HepG2 (cell line): ENCODE results near the gene COX4I1. TPM values are rescaled to one million over a fixed set of nuclear protein-coding genes. Genes with fewer than 3 reads are reported as not detected.

Experiments used
- ATAC-seq: fragments of 200-7000 bp; cut with Tn5 transposase; 3 replicates; pipeline ENCODE4 v1.9.1; 2020; ENCODE audit warnings: mild to moderate bottlenecking, moderate library complexity
- BruUV-seq: library from RNA; stranded (reverse); fragments of 400-500 nt; replicated peaks from 2 replicates; lab custom pipeline; 2021; lab: Mats Ljungman, UMichigan
- CTCF ChIA-PET: fragments of 300-600 bp; formaldehyde crosslinking; extraction: SDS; loops from one replicate; lab custom pipeline; 2021; ENCODE audit warnings: low total read pairs, inconsistent platforms, low intra/inter-chr PET ratio; lab: Yijun Ruan, JAX
- POLR2A ChIA-PET: fragments of 350-600 bp; sonication (Branson Sonifier 250); formaldehyde crosslinking; loops from one replicate; lab custom pipeline; 2020; ENCODE audit warnings: antibody characterized with exemption, inconsistent platforms; lab: Yijun Ruan, JAX
- DNase-seq: peaks from one replicate; pipeline ENCODE4 v3.0.0-alpha.2; 2015; ENCODE audit warnings: low spot score
- FAIRE-seq: peaks from 3 replicates; lab custom pipeline; 2011; peaks lifted over from hg19 to GRCh38; lab: Jason Lieb, UNC
- H2AFZ ChIP-seq: one replicate; pipeline ENCODE4 v1.6.1; 2011; ENCODE audit warnings: low read length, inconsistent platforms
- H3K27ac ChIP-seq: fragments of 300-600 bp; 3 replicates; pipeline ENCODE4 v1.8.0; 2011; ENCODE audit warnings: mixed run types, mild to moderate bottlenecking, mixed read lengths, low read length, inconsistent platforms; ENCODE audit not compliant: insufficient read depth; ENCODE audit errors: extremely low read length
- H3K27me3 ChIP-seq, 2 experiments: fragments of 200-600 bp in 1 of 2; 2 replicates in 1 of 2; 3 replicates in 1 of 2; pipeline versions ENCODE4 v1.6.0 to v1.8.0; 2011; ENCODE audit warnings: low read length in 2 of 2, mild to moderate bottlenecking in 2 of 2, moderate library complexity in 2 of 2, inconsistent platforms in 1 of 2; ENCODE audit not compliant: insufficient read depth in 2 of 2, control insufficient read depth in 1 of 2
- H3K36me3 ChIP-seq, 2 experiments: fragments of 200-600 bp in 1 of 2; replicated peaks in 1 of 2; 2 replicates in 1 of 2; 3 replicates in 1 of 2; pipeline versions ENCODE4 v1.5.1 to v1.8.0; 2011; ENCODE audit warnings: low read length in 2 of 2, inconsistent platforms in 1 of 2; ENCODE audit not compliant: insufficient read depth in 2 of 2, control insufficient read depth in 1 of 2
- H3K4me1 ChIP-seq: 2 replicates; pipeline ENCODE4 v1.5.1; 2012; ENCODE audit warnings: low read length, inconsistent platforms; ENCODE audit not compliant: insufficient read depth
- H3K4me2 ChIP-seq: 2 replicates; pipeline ENCODE4 v1.6.0; 2011; ENCODE audit warnings: low read depth, low read length, inconsistent platforms
- H3K4me3 ChIP-seq, 3 experiments: fragments of 200-600 bp in 1 of 3; sonication (generic), shearing (Covaris generic) in 1 of 3; replicated peaks in 1 of 3; 2 replicates each; pipeline ENCODE4 v1.5.1; 2011 to 2016; ENCODE audit warnings: low read length in 3 of 3, inconsistent platforms in 2 of 3, low read depth in 2 of 3, mild to moderate bottlenecking in 2 of 3, control low read depth in 1 of 3, mixed read lengths in 1 of 3; ENCODE audit not compliant: insufficient read depth in 1 of 3
- H3K79me2 ChIP-seq: one replicate; pipeline ENCODE4 v1.6.1; 2011; ENCODE audit warnings: low read length, inconsistent platforms; ENCODE audit not compliant: insufficient read depth
- H3K9ac ChIP-seq: 2 replicates; pipeline ENCODE4 v1.6.0; 2011; ENCODE audit warnings: mild to moderate bottlenecking, low read depth, low read length, inconsistent platforms; ENCODE audit not compliant: insufficient read depth
- H3K9me3 ChIP-seq: 2 replicates; pipeline ENCODE4 v1.5.1; 2012; ENCODE audit warnings: mild to moderate bottlenecking, low read length
- H4K20me1 ChIP-seq: 2 replicates; pipeline ENCODE4 v1.6.0; 2011; ENCODE audit warnings: inconsistent platforms, mild to moderate bottlenecking, low read length, moderate library complexity; ENCODE audit not compliant: insufficient read depth
- AGO1 ChIP-seq: fragments of 200-400 bp; formaldehyde crosslinking; IDR thresholded peaks from 2 replicates; pipeline ENCODE4 v1.6.1; 2017; ENCODE audit warnings: mild to moderate bottlenecking, low read depth, low read length, moderate library complexity; ENCODE audit not compliant: poor library complexity, severe bottlenecking
- DMAP1 ChIP-seq: IDR thresholded peaks from 2 replicates; pipeline ENCODE4 v1.6.1; 2016
- RARG ChIP-seq: sonication (generic); formaldehyde crosslinking; IDR thresholded peaks from 2 replicates; pipeline ENCODE4 v1.4.0; 2020; ENCODE audit warnings: low read depth, mild to moderate bottlenecking, missing genetic modification reagents
- ZNF431 ChIP-seq: sonication (generic); formaldehyde crosslinking; IDR thresholded peaks from 2 replicates; pipeline ENCODE4 v1.9.0; 2022; ENCODE audit warnings: missing genetic modification reagents, low read depth, mild to moderate bottlenecking, borderline replicate concordance
- WGBS: methylation state at CpG from one replicate; pipeline ENCODE4 v1.1.6; 2017; ENCODE audit warnings: low lambda C conversion rate; 5-methylcytosine and 5-hydroxymethylcytosine counted together
- in situ Hi-C: cut with HindIII; loops from 2 replicates; pipeline ENCODE4 v1.10.0; 2017; ENCODE audit warnings: low pct_unique_long_range_greater_than_20kb; ENCODE audit not compliant: extremely low pct_ligation_motif_present
- intact Hi-C: fragments of 100-400 bp; cut with micrococcal nuclease; formaldehyde crosslinking; loops from one replicate; pipeline ENCODE4 v1.10.0; 2022; ENCODE audit not compliant: unreplicated experiment
- polyA plus RNA-seq, 8 experiments: library from polyadenylated mRNA; depleted of rRNA in 3 of 8; stranded (reverse) in 7 of 8; unstranded in 1 of 8; fragments of >200 nt; fragmentation: Illumina TruSeq in 4 of 8; extraction: Trizol in 4 of 8; gene quantifications; 2 replicates each; pipeline versions ENCODE4 v1.2.1 to v1.2.3, GENCODE V29; 2011 to 2016; ENCODE audit warnings: low read depth in 4 of 8, missing spikeins in 1 of 8, mixed read lengths in 1 of 8; ENCODE audit not compliant: insufficient read depth in 1 of 8
- total RNA-seq, 5 experiments: library from RNA; depleted of rRNA; stranded (reverse); fragments of >200 nt; fragmentation: Illumina TruSeq; extraction: Trizol; gene quantifications; 2 replicates each; pipeline ENCODE4 v1.2.3, GENCODE V29; 2016; ENCODE audit warnings: low read depth in 1 of 5
- TF ChIP-seq, protein P1 (sequence below): sonication (generic); formaldehyde crosslinking; IDR thresholded peaks from 2 replicates; pipeline ENCODE4 v1.4.0; 2020; ENCODE audit warnings: mild to moderate bottlenecking, missing genetic modification reagents

COX4I1 gene
- total and polyA plus RNA-seq, 2 of the 13 experiments (the other 11 are each of a cell fraction or from before 2014, with no cell fraction given) = 658 to 902 TPM

DNA sequence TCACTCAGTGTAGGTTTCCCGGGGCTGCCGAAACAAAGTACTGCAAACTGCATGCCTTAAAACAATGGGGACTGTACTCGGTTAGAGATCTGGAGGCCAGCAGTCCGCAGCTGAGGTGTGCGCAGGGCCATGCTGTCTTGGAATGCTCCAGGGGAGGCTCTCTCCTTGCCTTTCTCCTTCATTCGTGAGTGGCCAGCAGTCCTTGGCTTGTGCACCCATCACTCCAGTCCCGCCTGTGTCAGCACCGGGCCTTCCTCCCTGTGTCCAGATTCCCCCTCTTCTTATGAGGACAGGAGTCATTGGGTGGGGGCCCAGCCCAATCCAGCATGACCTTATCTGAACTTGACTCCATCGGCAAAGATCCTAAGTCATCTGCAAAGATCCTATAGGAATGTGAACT, 43.4 kb downstream of the COX4I1 start (continued):
- TF ChIP-seq AGO1 (no peak), ZNF431 (CRISPR knock-in tag) (no peak), DMAP1 (CRISPR knock-in tag) (no peak)
- TF ChIP-seq, all 625 proteins: peak for 0

DNA sequence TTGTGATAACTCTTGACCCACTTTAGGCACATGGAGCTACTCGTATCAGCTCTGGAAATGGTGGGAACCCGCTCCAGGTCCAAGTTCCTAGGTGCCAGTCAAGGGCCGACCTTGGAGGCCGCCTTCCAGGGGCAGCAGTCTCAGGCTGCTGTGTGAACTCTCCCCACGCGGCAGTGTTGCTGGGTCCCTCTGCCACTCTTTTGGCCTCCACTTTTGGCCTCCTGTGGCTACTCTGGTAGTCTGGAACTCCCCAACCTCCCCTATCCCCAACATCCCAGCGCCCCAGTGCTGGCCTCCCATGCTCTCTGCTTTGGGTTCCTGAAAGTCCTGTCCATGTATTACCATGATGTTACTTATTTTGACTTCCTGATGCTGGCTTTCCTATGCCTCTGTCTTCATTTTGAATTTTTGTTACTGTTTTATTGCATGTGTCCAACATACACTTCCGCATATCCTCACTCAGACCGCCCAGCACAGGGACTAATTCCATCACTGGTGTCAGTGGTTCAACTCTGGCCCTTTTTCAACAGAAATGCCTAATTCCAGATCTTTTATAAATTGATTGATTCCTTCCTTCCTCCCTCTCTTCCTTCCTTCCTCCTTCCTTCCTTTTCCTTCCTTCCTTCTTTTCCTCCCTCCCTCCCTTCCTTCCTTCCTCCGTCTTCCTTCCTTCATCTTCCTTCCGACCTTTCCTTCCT, 44.1 kb downstream of the COX4I1 start:
- intact Hi-C loops (no loop called here), in situ Hi-C loops (no loop called here)
- CTCF ChIA-PET = no interaction called here
- ATAC-seq (no peak), DNase-seq (no peak), FAIRE-seq (no peak)
- TF ChIP-seq, protein P1, sequence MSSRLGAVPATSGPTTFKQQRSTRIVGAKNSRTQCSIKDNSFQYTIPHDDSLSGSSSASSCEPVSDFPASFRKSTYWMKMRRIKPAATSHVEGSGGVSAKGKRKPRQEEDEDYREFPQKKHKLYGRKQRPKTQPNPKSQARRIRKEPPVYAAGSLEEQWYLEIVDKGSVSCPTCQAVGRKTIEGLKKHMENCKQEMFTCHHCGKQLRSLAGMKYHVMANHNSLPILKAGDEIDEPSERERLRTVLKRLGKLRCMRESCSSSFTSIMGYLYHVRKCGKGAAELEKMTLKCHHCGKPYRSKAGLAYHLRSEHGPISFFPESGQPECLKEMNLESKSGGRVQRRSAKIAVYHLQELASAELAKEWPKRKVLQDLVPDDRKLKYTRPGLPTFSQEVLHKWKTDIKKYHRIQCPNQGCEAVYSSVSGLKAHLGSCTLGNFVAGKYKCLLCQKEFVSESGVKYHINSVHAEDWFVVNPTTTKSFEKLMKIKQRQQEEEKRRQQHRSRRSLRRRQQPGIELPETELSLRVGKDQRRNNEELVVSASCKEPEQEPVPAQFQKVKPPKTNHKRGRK (CRISPR knock-in tag) = peak; percentile 62; the same call in 1 of the 2 replicates
- TF ChIP-seq RARG (CRISPR knock-in tag) = no peak
- POLR2A ChIA-PET = no interaction called here
- no TSS peak for BruUV-seq
- peaks cover 0 to 20% of the 10 kb centered on the region in 2 experiments; a peak in 3 of 5 replicates for H3K27me3 ChIP-seq
- H3K36me3 ChIP-seq = no peaks in the 10 kb centered on the region
- no peak overlapping the region for H3K9ac ChIP-seq
- H4K20me1 ChIP-seq = no peaks in the 10 kb centered on the region
- H3K4me2 ChIP-seq = no peak overlapping the region
- H3K27ac ChIP-seq = no peak overlapping the region
- no peaks in the 10 kb centered on the region for H3K9me3 ChIP-seq
- no peak overlapping the region for H3K4me3 ChIP-seq
- H3K79me2 ChIP-seq = no peaks in the 10 kb centered on the region
- no peak overlapping the region for H2AFZ ChIP-seq
- peaks cover 45% of the 10 kb centered on the region for H3K4me1 ChIP-seq
- 85% methylated on average over 11 of the region's 11 CpGs for WGBS
